Endothelial cell of hepatic sinusoid (primary cell): ENCODE data around the gene AMN1.
"Not testable (repeated sequence)": the region's sequence is repeated elsewhere in the genome, so short reads cannot be mapped to it uniquely, and the experiment has no call there.

Experiments
- in situ Hi-C: cut with HindIII; loops from 2 replicates; pipeline ENCODE4 v1.10.0; 2017; ENCODE audit warnings: low sequenced_read_pairs

The AMN1 gene

GRCh38 chr12:31733549-31734432 lies 5.0 kb upstream of the AMN1 start:
- in situ Hi-C loops: not testable (repeated sequence)

- in situ Hi-C loops: no loop called here
Measured at GRCh38 chr12:31732926-31733548, 4.2 kb upstream of the AMN1 start.

GRCh38 chr12:31731203-31731602 lies 2.4 kb upstream of the AMN1 start:
- in situ Hi-C loops: not testable (repeated sequence)

GRCh38 chr12:31729705-31730104 lies 884 bp upstream of the AMN1 start:
- in situ Hi-C loops: no loop called here

GRCh38 chr12:31728289-31728916 lies 418 bp downstream of the AMN1 start:
- in situ Hi-C loops: no loop called here

- in situ Hi-C loops: no loop called here
Measured at GRCh38 chr12:31727192-31727591, 1.6 kb downstream of the AMN1 start.

GRCh38 chr12:31726575-31726974 lies 2.2 kb downstream of the AMN1 start:
- in situ Hi-C loops: no loop called here

GRCh38 chr12:31724557-31724956 lies 4.3 kb downstream of the AMN1 start:
- in situ Hi-C loops: no loop called here

- in situ Hi-C loops: no loop called here
Measured at GRCh38 chr12:31722580-31722979, 6.2 kb downstream of the AMN1 start.

GRCh38 chr12:31718542-31719198 lies 10.2 kb downstream of the AMN1 start:
- in situ Hi-C loops: not testable (repeated sequence)

GRCh38 chr12:31716998-31717397 lies 11.8 kb downstream of the AMN1 start:
- in situ Hi-C loops: not testable (repeated sequence)

- in situ Hi-C loops: no loop called here
Measured at GRCh38 chr12:31715283-31715825, 13.5 kb downstream of the AMN1 start.

- in situ Hi-C loops: no loop called here
Measured at GRCh38 chr12:31714406-31715271, 14.2 kb downstream of the AMN1 start.

- in situ Hi-C loops: no loop called here
Measured at GRCh38 chr12:31712877-31713276, 15.9 kb downstream of the AMN1 start.

GRCh38 chr12:31710021-31710818 lies 18.6 kb downstream of the AMN1 start:
- in situ Hi-C loops: no loop called here

- in situ Hi-C loops: not testable (repeated sequence)
Measured at GRCh38 chr12:31708118-31708517, 20.7 kb downstream of the AMN1 start.

GRCh38 chr12:31705621-31706020 lies 23.2 kb downstream of the AMN1 start:
- in situ Hi-C loops: no loop called here

- in situ Hi-C loops: no loop called here
Measured at GRCh38 chr12:31702047-31702446, 26.8 kb downstream of the AMN1 start.

- in situ Hi-C loops: not testable (repeated sequence)
Measured at GRCh38 chr12:31689921-31690320, 38.9 kb downstream of the AMN1 start.
